H1 (cell line): Measurements from ENCODE around the gene PCDH20.

Source experiments
- CBX5 ChIP-seq: fragments of 300-800, 300-1000 bp; sonication (generic); IDR thresholded peaks from 2 replicates; pipeline ENCODE4 v1.7.1; 2016; ENCODE audit warnings: antibody characterized with exemption, low read length, low read depth
- CEBPB ChIP-seq: IDR thresholded peaks from 2 replicates; pipeline ENCODE4 v1.6.1; 2012; ENCODE audit warnings: low read depth, low read length
- EP300 ChIP-seq, 2 experiments: IDR thresholded peaks; 1 replicate in 1 of 2; 2 replicates in 1 of 2; pipeline ENCODE4 v1.6.1; 2011 to 2012; ENCODE audit warnings: low read depth in 2 of 2, low read length in 2 of 2, mild to moderate bottlenecking in 2 of 2, borderline replicate concordance in 1 of 2, inconsistent platforms in 1 of 2, moderate library complexity in 1 of 2
- HDAC6 ChIP-seq: IDR thresholded peaks from one replicate; pipeline ENCODE4 v1.7.1; 2012; ENCODE audit warnings: low read depth, mild to moderate bottlenecking, inconsistent platforms, low read length, moderate library complexity
- KDM5A ChIP-seq: fragments of 200-600 bp; IDR thresholded peaks from 2 replicates; pipeline ENCODE4 v1.7.1; 2012; ENCODE audit warnings: mild to moderate bottlenecking, low read length, inconsistent platforms, mixed read lengths
- MAX ChIP-seq: IDR thresholded peaks from 2 replicates; pipeline ENCODE4 v1.6.1; 2012; ENCODE audit warnings: inconsistent platforms
- PHF8 ChIP-seq: fragments of 200-600 bp; sonication (generic); conservative IDR thresholded peaks from 2 replicates; pipeline ENCODE4 v1.7.1; 2012; ENCODE audit warnings: low read depth, mild to moderate bottlenecking, inconsistent platforms, low read length, moderate library complexity
- POLR2A ChIP-seq, 2 experiments: IDR thresholded peaks; 1 replicate in 1 of 2; 2 replicates in 1 of 2; pipeline ENCODE4 v1.6.1; 2011; ENCODE audit warnings: low read depth in 2 of 2, low read length in 2 of 2, mild to moderate bottlenecking in 2 of 2; ENCODE audit errors: control extremely low read depth in 1 of 2
- POLR2AphosphoS5 ChIP-seq: IDR thresholded peaks from 2 replicates; pipeline ENCODE4 v1.6.1; 2011; ENCODE audit warnings: low read depth, low read length
- TF ChIP-seq, protein P1 (sequence below), 3 experiments: IDR thresholded peaks; 1 replicate in 2 of 3; 2 replicates in 1 of 3; pipeline versions ENCODE4 v1.5.1 to v1.6.1; 2011; ENCODE audit warnings: low read length in 3 of 3, mild to moderate bottlenecking in 3 of 3, inconsistent platforms in 2 of 3, low read depth in 1 of 3, moderate library complexity in 1 of 3; ENCODE audit not compliant: insufficient read depth in 1 of 3; ENCODE audit errors: control extremely low read depth in 1 of 3

- TF ChIP-seq EP300 (IDR thresholded peaks at IDR 0.05; ENCODE audit: borderline replicate concordance in 1 of 2, low read depth in 2 of 2, low read length in 2 of 2) (no peak), POLR2A (IDR thresholded peaks at IDR 0.05; ENCODE audit: control extremely low read depth in 1 of 2, low read depth in 2 of 2, low read length in 2 of 2) (no peak), CBX5 (no peak), PHF8 (no peak), HDAC6 (no peak), MAX (no peak), POLR2AphosphoS5 (no peak), CEBPB (no peak), KDM5A (no peak)
- TF ChIP-seq, protein P1, sequence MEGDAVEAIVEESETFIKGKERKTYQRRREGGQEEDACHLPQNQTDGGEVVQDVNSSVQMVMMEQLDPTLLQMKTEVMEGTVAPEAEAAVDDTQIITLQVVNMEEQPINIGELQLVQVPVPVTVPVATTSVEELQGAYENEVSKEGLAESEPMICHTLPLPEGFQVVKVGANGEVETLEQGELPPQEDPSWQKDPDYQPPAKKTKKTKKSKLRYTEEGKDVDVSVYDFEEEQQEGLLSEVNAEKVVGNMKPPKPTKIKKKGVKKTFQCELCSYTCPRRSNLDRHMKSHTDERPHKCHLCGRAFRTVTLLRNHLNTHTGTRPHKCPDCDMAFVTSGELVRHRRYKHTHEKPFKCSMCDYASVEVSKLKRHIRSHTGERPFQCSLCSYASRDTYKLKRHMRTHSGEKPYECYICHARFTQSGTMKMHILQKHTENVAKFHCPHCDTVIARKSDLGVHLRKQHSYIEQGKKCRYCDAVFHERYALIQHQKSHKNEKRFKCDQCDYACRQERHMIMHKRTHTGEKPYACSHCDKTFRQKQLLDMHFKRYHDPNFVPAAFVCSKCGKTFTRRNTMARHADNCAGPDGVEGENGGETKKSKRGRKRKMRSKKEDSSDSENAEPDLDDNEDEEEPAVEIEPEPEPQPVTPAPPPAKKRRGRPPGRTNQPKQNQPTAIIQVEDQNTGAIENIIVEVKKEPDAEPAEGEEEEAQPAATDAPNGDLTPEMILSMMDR (IDR thresholded peaks at IDR 0.05; ENCODE audit: control extremely low read depth in 1 of 3, insufficient read depth in 1 of 3, low read depth in 1 of 3, low read length in 3 of 3), result no peak
Observed at GRCh38 chr13:61396121-61396520, 19.5 kb downstream of the PCDH20 start.
